GM12873 (cell line): ENCODE data around the gene BLTP2.

Experiments used
- TF ChIP-seq, protein P1 (sequence below): IDR thresholded peaks from 2 replicates; pipeline ENCODE4 v1.5.1; 2012; ENCODE audit warnings: low read depth, mild to moderate bottlenecking, moderate library complexity, low read length, control low read depth; ENCODE audit not compliant: insufficient read depth; ENCODE audit errors: missing control alignments

Gene BLTP2

DNA sequence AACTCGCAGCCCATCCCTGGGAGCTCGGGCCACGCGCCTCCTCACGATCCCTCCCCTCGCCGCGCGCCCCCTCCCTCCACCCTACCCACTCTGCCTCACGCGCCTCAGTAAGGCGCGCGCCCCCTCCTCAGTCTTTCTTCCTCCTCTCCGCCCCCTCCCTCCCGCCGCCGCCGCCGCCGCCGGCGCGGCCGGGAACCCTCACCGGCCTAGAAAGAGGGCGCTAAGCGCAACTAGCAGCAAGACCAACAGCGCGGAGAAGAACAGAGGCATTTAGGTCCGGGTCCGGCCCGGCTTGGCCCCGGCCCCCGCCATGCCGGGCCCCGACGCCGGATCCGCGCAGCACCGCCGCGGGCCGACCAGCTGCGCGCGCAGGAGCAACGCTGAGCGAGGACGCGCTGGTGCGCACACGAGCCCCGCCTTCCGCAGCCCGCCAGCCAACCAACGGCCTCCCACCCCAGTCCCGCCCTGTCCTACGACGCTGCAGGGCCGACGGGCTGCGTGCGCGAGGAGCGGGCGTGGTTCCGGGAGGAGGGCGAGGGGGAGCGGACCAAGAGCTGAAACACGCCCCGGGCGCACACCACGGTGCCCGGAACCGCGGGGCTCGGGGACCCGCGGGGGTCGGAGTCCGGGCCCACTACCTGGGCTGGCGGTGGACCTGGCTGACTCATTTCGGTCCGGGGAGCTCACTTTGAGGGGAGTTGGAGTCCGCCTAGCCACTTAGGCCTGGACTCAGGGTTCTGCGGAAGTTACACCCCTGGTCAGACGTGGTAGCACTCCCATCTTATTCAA lies at the start of gene BLTP2:
Gene BLTP2 (minus strand): TSS at position 372 of the 789 bp plus-strand sequence. CDS start 102 bp downstream, at position 270.
- TF ChIP-seq, protein P1, sequence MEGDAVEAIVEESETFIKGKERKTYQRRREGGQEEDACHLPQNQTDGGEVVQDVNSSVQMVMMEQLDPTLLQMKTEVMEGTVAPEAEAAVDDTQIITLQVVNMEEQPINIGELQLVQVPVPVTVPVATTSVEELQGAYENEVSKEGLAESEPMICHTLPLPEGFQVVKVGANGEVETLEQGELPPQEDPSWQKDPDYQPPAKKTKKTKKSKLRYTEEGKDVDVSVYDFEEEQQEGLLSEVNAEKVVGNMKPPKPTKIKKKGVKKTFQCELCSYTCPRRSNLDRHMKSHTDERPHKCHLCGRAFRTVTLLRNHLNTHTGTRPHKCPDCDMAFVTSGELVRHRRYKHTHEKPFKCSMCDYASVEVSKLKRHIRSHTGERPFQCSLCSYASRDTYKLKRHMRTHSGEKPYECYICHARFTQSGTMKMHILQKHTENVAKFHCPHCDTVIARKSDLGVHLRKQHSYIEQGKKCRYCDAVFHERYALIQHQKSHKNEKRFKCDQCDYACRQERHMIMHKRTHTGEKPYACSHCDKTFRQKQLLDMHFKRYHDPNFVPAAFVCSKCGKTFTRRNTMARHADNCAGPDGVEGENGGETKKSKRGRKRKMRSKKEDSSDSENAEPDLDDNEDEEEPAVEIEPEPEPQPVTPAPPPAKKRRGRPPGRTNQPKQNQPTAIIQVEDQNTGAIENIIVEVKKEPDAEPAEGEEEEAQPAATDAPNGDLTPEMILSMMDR: no peak

DNA sequence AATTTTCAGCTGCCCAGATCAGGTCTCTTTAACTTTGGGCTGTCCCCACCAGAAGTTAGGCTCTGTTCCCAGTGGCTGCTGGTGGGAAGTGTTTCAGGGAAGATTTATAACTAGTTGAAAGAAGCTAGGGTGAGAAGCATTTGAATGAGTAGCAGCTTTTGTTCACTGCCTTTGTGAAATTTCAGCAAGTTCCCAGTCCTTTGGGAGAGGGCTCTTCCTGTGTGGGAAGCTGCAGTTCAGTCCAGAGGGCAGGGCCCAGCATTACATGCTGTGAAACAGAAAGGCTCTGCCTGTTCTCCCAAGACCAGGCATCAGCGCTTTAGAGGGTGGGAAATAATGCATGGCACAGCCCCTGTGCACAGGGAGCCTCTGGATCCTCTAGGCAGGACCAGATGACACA lies 48.9 kb upstream of the BLTP2 start:
- TF ChIP-seq, protein P1: no peak

DNA sequence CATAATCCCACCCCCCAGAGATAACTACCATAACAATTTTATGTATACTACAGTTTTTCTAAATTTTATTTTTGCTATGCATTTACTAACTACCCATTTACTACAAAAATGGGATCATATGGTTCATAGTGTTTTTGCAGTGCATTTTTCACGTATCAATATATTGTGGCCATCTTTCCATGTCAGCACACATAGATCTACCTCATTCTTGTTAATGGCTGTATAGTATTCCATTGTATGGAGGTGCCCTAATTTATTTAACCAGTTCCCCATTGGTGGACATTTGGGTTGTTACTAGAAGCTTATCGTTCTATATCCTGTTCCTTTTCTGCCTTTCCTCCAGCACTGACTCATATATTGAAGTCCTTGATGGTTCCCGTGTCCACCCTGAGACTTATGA lies 44.1 kb upstream of the BLTP2 start:
- TF ChIP-seq, protein P1: no peak

DNA sequence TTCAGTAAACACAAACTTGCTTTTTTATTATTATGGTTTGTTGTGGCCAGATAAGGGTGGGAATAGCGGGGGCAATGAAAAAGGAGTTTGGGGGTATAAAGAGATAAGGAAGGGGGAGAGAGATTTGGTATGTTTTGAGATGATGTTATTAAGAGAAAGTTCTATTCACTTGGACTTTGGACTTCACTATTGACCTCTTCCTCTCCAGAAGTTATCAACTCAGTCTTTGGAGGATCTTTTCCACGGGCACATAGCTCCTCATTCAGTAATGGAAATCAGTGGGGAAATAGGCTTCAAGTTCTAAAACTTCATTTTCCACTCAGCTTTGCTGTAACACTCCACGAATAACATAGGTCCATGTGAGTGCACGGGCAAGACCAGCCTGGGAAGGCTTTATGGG lies 43.5 kb upstream of the BLTP2 start:
- TF ChIP-seq, protein P1: no peak

DNA sequence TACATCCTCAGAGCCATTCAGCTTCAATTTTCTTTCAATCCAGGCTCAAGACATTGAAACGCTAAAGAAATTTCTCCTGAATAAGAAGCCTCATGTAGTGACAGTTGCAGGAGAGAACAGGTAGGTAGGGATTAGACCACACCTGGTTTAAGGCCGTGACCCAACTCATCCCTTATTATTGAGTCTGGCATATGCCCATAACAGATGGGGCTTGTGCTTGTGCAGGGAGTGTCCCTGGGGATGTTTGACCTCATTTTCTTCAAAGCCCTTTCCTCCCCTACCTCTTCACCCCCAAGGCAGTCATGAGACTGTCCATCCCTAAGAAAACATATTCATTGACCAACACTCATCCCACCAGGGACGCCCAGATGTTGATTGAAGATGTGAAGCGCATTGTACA lies 41.3 kb upstream of the BLTP2 start:
- TF ChIP-seq, protein P1: no peak

DNA sequence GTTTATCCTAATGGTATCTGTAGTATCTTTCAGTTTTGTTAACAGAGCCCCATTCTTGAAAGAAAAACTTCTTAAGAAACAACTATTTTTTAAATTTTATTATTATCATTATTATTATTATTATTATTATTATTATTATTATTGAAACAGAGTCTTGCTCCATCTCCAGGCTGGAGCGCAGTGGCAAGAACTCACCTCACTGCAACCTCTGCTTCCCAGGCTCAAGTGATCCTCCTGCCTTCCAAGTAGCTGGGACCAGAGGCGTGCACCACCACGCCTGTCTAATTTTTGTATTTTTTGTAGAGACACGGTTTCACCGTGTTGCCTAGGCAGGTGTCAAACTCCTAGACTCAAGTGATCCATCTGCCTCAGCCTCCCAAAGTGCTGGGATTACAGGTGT lies 40.4 kb upstream of the BLTP2 start:
- TF ChIP-seq, protein P1: no peak

DNA sequence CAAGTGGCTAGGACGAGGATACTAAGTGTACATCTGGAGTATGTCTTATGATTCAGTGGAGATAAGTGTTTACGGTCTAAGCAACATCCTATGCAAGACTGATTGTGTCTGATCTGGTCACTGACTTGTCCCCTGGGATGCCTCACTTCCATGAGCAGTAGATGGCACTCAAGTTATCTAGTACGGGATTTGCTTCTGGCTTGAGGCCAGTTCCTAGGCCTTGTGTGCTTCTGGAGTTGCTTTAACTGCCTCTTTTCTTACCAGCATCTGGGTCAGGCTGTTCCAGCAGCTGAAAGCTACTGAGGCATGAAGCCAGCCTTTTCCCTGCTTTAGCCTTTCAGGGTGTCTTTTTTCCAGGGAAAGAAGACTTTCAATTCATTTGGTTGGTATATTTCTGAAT lies 40.0 kb upstream of the BLTP2 start:
- TF ChIP-seq, protein P1: no peak
